K562 (cell line): ENCODE results near the gene FMNL2. TPM values are rescaled to one million over a fixed set of nuclear protein-coding genes. Genes with fewer than 3 reads are reported as not detected.

Experiments used
- ATAC-seq: fragments of 200-7000 bp; cut with Tn5 transposase; 3 replicates; pipeline ENCODE4 v1.9.1; 2020; ENCODE audit warnings: moderate library complexity
- BruUV-seq: library from RNA; stranded (reverse); fragments of 400-500 nt; replicated peaks from 2 replicates; lab custom pipeline; 2021; lab: Mats Ljungman, UMichigan
- CTCF ChIA-PET: fragments of 300-600 bp; formaldehyde crosslinking; extraction: SDS; loops from one replicate; lab custom pipeline; 2021; ENCODE audit warnings: low intra/inter-chr PET ratio; lab: Yijun Ruan, JAX
- POLR2A ChIA-PET: fragments of 300-600, 350-650 bp; sonication (Branson Sonifier 250); formaldehyde crosslinking; extraction: SDS; loops from one replicate; lab custom pipeline; 2021; ENCODE audit warnings: antibody characterized with exemption, inconsistent platforms; lab: Yijun Ruan, JAX
- DNase-seq, 4 experiments: peaks; one replicate each; pipeline versions ENCODE4 v3.0.0 to v3.0.0-alpha.2; 2011 to 2018; ENCODE audit warnings: low spot score in 3 of 4, mixed read lengths in 3 of 4; ENCODE audit errors: extremely low read depth in 1 of 4
- FAIRE-seq: peaks from 2 replicates; lab custom pipeline; 2011; peaks lifted over from hg19 to GRCh38; lab: Jason Lieb, UNC
- H2AFZ ChIP-seq: 2 replicates; pipeline ENCODE4 v1.6.0; 2011; ENCODE audit warnings: low read depth, low read length, control low read depth, inconsistent platforms
- H3K27ac ChIP-seq: fragments of 200-600 bp; 3 replicates; pipeline ENCODE4 v1.8.0; 2011; ENCODE audit warnings: low read depth, mild to moderate bottlenecking, control low read depth, inconsistent platforms, low read length, moderate library complexity, mixed read lengths; ENCODE audit errors: extremely low read depth
- H3K27me3 ChIP-seq, 2 experiments: fragments of 300-600 bp in 1 of 2; 2 replicates in 1 of 2; 3 replicates in 1 of 2; pipeline versions ENCODE4 v1.6.0 to v1.8.0; 2011; ENCODE audit warnings: inconsistent platforms in 2 of 2, low read length in 2 of 2, mild to moderate bottlenecking in 1 of 2, mixed read lengths in 1 of 2, moderate library complexity in 1 of 2; ENCODE audit not compliant: control insufficient read depth in 2 of 2, insufficient read depth in 2 of 2
- H3K36me3 ChIP-seq: fragments of 300-600 bp; 3 replicates; pipeline ENCODE4 v1.8.0; 2011; ENCODE audit warnings: mild to moderate bottlenecking, low read length, inconsistent platforms; ENCODE audit not compliant: control insufficient read depth, insufficient read depth
- H3K4me1 ChIP-seq, 2 experiments: fragments of 200-600 bp in 1 of 2; replicated peaks in 1 of 2; 2 replicates in 1 of 2; 3 replicates in 1 of 2; pipeline versions ENCODE4 v1.5.1 to v1.8.0; 2011; ENCODE audit warnings: inconsistent platforms in 2 of 2, low read length in 2 of 2, mild to moderate bottlenecking in 1 of 2, mixed read lengths in 1 of 2, moderate library complexity in 1 of 2; ENCODE audit not compliant: control insufficient read depth in 2 of 2, insufficient read depth in 2 of 2
- H3K4me2 ChIP-seq: 2 replicates; pipeline ENCODE4 v1.6.1; 2011; ENCODE audit warnings: low read length, control low read depth, inconsistent platforms, mixed read lengths; ENCODE audit not compliant: insufficient read depth
- H3K4me3 ChIP-seq: fragments of 200-600 bp; sonication (generic), shearing (Covaris generic); 2 replicates; pipeline ENCODE4 v1.5.1; 2016; ENCODE audit warnings: control low read depth, inconsistent platforms
- H3K79me2 ChIP-seq: fragments of 200-600 bp; 3 replicates; pipeline ENCODE4 v1.8.0; 2011; ENCODE audit warnings: low read length, inconsistent platforms; ENCODE audit not compliant: control insufficient read depth, insufficient read depth
- H3K9ac ChIP-seq, 2 experiments: 2 replicates each; pipeline versions ENCODE4 v1.6.0 to v1.6.1; 2011; ENCODE audit warnings: low read depth in 2 of 2, low read length in 2 of 2, control low read depth in 1 of 2, inconsistent platforms in 1 of 2, mild to moderate bottlenecking in 1 of 2, mixed read lengths in 1 of 2; ENCODE audit not compliant: insufficient read depth in 1 of 2
- H3K9me1 ChIP-seq: one replicate; pipeline ENCODE4 v1.6.0; 2011; ENCODE audit warnings: inconsistent platforms, mild to moderate bottlenecking, low read length, moderate library complexity; ENCODE audit not compliant: control insufficient read depth, insufficient read depth
- H3K9me3 ChIP-seq: replicated peaks from 2 replicates; pipeline ENCODE4 v1.5.1; 2011; ENCODE audit warnings: low read depth, low read length, inconsistent platforms; ENCODE audit not compliant: control insufficient read depth, insufficient read depth
- H4K20me1 ChIP-seq: replicated peaks from 2 replicates; pipeline ENCODE4 v1.6.1; 2011; ENCODE audit warnings: low read length, inconsistent platforms, mixed read lengths; ENCODE audit not compliant: control insufficient read depth, insufficient read depth
- BACH1 ChIP-seq: fragments of 200-800 bp; sonication (Bioruptor generic); IDR thresholded peaks from 2 replicates; pipeline ENCODE4 v1.6.1; 2016; ENCODE audit warnings: missing genetic modification characterization, missing compliant biosample characterization
- BHLHE40 ChIP-seq: IDR thresholded peaks from 2 replicates; pipeline ENCODE4 v1.6.1; 2011; ENCODE audit warnings: low read length, improper control_type of control experiment
- CTBP1 ChIP-seq: fragments of 450-650 bp; IDR thresholded peaks from 2 replicates; pipeline ENCODE4 v1.6.1; 2016; ENCODE audit warnings: borderline replicate concordance
- JUNB ChIP-seq: fragments of 450-650 bp; formaldehyde crosslinking; conservative IDR thresholded peaks from 2 replicates; pipeline ENCODE4 v1.4.0; 2020; ENCODE audit warnings: mild to moderate bottlenecking
- MTF1 ChIP-seq: fragments of 250-450 bp; sonication (Bioruptor Pico); IDR thresholded peaks from 2 replicates; pipeline ENCODE4 v1.9.0; 2021; ENCODE audit warnings: moderate library complexity, mild to moderate bottlenecking, inconsistent platforms, borderline replicate concordance
- MYBL2 ChIP-seq, 2 experiments: fragments of 450-650 bp in 1 of 2; sonication (generic) in 1 of 2; formaldehyde crosslinking in 1 of 2; IDR thresholded peaks; 2 replicates each; pipeline versions ENCODE4 v1.6.1 to v1.8.1; 2017 to 2022; ENCODE audit warnings: borderline replicate concordance in 1 of 2, inconsistent platforms in 1 of 2, low read depth in 1 of 2, mild to moderate bottlenecking in 1 of 2, missing genetic modification reagents in 1 of 2, moderate library complexity in 1 of 2
- NKRF ChIP-seq: fragments of 450-650 bp; IDR thresholded peaks from 2 replicates; pipeline ENCODE4 v1.6.1; 2016; ENCODE audit warnings: borderline replicate concordance
- ZEB2 ChIP-seq: fragments of 450-650 bp; IDR thresholded peaks from 2 replicates; pipeline ENCODE4 v1.6.1; 2016
- ZFP30 ChIP-seq: fragments of 250-450 bp; sonication (Bioruptor Pico); IDR thresholded peaks from 2 replicates; pipeline ENCODE4 v1.8.0; 2022; ENCODE audit warnings: moderate library complexity, mild to moderate bottlenecking, inconsistent platforms, borderline replicate concordance
- ZNF584 ChIP-seq: fragments of 200-800 bp; sonication (Bioruptor generic); IDR thresholded peaks from 2 replicates; pipeline ENCODE4 v1.6.1; 2016; ENCODE audit warnings: low read depth, mild to moderate bottlenecking, missing genetic modification characterization, missing compliant biosample characterization
- WGBS: fragments of 100-300 bp; shearing (Covaris generic); methylation state at CpG from one replicate; pipeline ENCODE4 v1.1.6; 2016; ENCODE audit warnings: low coverage, mixed read lengths; ENCODE audit not compliant: insufficient coverage; ENCODE audit errors: missing lambda C conversion rate; 5-methylcytosine and 5-hydroxymethylcytosine counted together
- in situ Hi-C: fragments of 300-500 bp; cut with MboI; formaldehyde crosslinking; loops from 4 replicates; pipeline ENCODE4 v1.15.0; 2018; ENCODE audit warnings: inconsistent platforms, mixed read lengths
- intact Hi-C: fragments of 100-400 bp; cut with micrococcal nuclease; formaldehyde crosslinking; loops from 2 replicates; pipeline ENCODE4 v1.14.2; 2022
- polyA plus RNA-seq, 8 experiments: library from polyadenylated mRNA; depleted of rRNA in 4 of 8; stranded (reverse) in 5 of 8; unstranded in 3 of 8; fragments of >200 nt; fragmentation: Nextera tagmentation in 2 of 8; fragmentation: Illumina TruSeq in 1 of 8; extraction: Ambion mirVana in 2 of 8; extraction: Trizol in 1 of 8; gene quantifications; 2 replicates each; pipeline versions ENCODE4 v1.2.1 to v1.2.3, GENCODE V29; 2011 to 2014; ENCODE audit warnings: inconsistent platforms in 1 of 8, missing spikeins in 1 of 8
- total RNA-seq, 7 experiments: library from RNA; depleted of rRNA in 6 of 7; stranded (reverse); fragments of >200 nt in 6 of 7; fragmentation: Illumina TruSeq in 2 of 7; extraction: Trizol in 2 of 7; gene quantifications; 2 replicates each; pipeline versions ENCODE4 v1.2.1 to v1.2.3, GENCODE V29; 2011 to 2021; ENCODE audit warnings: low replicate concordance in 1 of 7

FMNL2 gene
- total and polyA plus RNA-seq, 9 of the 15 experiments (the other 6 are each of a cell fraction or from before 2014, with no cell fraction given): 0.15 to 0.49 (median 0.24) TPM; not detected in 1

DNA sequence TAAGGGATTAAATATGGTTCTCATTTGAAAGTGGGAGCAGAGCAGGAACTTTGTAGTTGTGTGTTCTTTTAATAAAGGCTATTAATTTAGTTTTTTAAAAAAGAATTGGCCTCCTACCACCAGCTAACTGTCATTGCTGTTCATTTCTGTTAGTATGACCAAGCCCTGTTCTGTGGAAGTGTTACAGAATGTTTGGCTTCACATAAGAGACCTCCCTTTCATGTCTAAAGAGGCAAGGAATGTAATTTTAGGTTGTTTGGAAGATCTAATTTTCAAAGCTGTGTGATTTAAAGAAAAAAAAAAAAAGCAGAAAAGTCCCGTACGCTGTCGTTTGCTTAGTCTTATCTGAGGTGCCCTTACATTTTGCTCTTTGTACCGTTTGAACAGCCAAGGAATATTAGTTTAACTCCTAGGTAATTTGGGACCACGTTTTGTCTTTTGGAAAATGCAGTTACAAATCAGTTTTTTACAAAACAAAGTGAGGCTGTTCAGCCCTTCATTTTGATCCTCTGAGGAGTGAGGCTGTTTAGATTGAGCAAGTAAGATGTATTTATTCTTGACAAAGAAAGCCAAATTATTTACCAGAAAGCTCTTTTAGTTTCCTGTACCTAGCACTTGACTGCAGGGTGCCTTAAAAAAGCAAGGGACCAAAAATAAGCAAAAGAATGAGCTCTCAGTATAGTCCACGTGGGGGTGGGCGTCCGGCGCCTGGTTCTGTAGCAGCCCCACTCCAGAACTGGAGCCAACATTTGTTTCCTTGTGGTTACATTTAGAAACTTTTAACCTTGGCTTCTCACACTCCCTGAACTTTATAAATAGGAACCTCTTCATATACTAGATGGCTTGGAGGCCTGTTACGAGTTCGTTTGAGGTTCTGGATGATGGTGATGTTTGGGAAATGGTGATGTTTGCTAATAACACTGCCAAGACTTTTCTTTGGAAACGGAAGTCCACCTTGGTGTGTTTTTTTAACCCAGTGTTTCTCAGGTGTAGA, 136.2 kb downstream of the FMNL2 start:
- WGBS: under 1% methylated on average over 12 of the region's 12 CpGs
- no peak overlapping the region for H3K27ac ChIP-seq
- POLR2A ChIA-PET: interaction anchor here (0.9 kb wide), 1 partner anchor 26 kb away, joined by 3 read pairs; no protein-coding TSS in a partner anchor
- H3K4me2 ChIP-seq: no peak overlapping the region
- H3K79me2 ChIP-seq: no peaks in the 10 kb centered on the region
- no TSS peak for BruUV-seq
- no peaks in the 10 kb centered on the region for H3K9me3 ChIP-seq
- no peak for TF ChIP-seq ZFP30
- no peak for TF ChIP-seq JUNB (CRISPR knock-in tag)
- TF ChIP-seq MTF1 (CRISPR knock-in tag): no peak
- no peak for TF ChIP-seq CTBP1
- no peak for TF ChIP-seq NKRF
- no peak for TF ChIP-seq ZNF584
- TF ChIP-seq BACH1: no peak
- no peak for TF ChIP-seq MYBL2 (IDR thresholded peaks at IDR 0.05; ENCODE audit: low read depth)
- TF ChIP-seq MYBL2 (CRISPR knock-in tag; IDR thresholded peaks at IDR 0.05; ENCODE audit: borderline replicate concordance): no peak
- TF ChIP-seq ZEB2: no peak
- TF ChIP-seq BHLHE40: no peak
- no peak overlapping the region for H2AFZ ChIP-seq
- peaks cover 5% of the 10 kb centered on the region in 2 experiments for H3K27me3 ChIP-seq
- ATAC-seq (no peak), DNase-seq (no peak), FAIRE-seq (no peak)
- no peak overlapping the region for H3K9ac ChIP-seq
- CTCF ChIA-PET: no interaction called here
- in situ Hi-C loops (no loop called here), intact Hi-C loops (no loop called here)
- no peaks in the 10 kb centered on the region for H3K9me1 ChIP-seq
- H3K4me1 ChIP-seq: no peaks in the 10 kb centered on the region
- no peaks in the 10 kb centered on the region for H4K20me1 ChIP-seq
- H3K36me3 ChIP-seq: no peaks in the 10 kb centered on the region
- no peak overlapping the region for H3K4me3 ChIP-seq
